Spleen (tissue), 11 donors: ENCODE measurements around the gene NCK2. TPM values are rescaled to one million over a fixed set of nuclear protein-coding genes. Genes with fewer than 3 reads are reported as not detected.

Experiments used
- DNase-seq: peaks from one replicate; pipeline ENCODE4 v3.0.0-alpha.2; 2020
- H3K27ac ChIP-seq, 8 donors: fragments of 200-600 bp; sonication (generic) in 7 of 8; 1 replicate in 4 of 8; 2 replicates in 4 of 8; pipeline versions ENCODE4 v1.5.0 to v1.8.0; 2016 to 2021; ENCODE audit warnings: inconsistent platforms in 4 of 8, mild to moderate bottlenecking in 4 of 8, moderate library complexity in 1 of 8
- H3K27me3 ChIP-seq, 7 donors: fragments of 200-600 bp; sonication (generic) in 6 of 7; replicated peaks in 1 of 7; 1 replicate in 4 of 7; 2 replicates in 3 of 7; pipeline versions ENCODE4 v1.5.0 to v1.8.0; 2016 to 2021; ENCODE audit warnings: inconsistent platforms in 3 of 7, mild to moderate bottlenecking in 1 of 7
- H3K36me3 ChIP-seq, 6 donors: fragments of 200-600 bp; sonication (generic) in 5 of 6; 1 replicate in 4 of 6; 2 replicates in 2 of 6; pipeline versions ENCODE4 v1.5.0 to v1.8.0; 2016 to 2021; ENCODE audit warnings: inconsistent platforms in 2 of 6
- H3K4me1 ChIP-seq, 6 donors: fragments of 200-600 bp; sonication (generic) in 5 of 6; 1 replicate in 3 of 6; 2 replicates in 3 of 6; pipeline versions ENCODE4 v1.5.0 to v1.8.0; 2016 to 2021; ENCODE audit warnings: inconsistent platforms in 3 of 6
- H3K4me3 ChIP-seq, 8 donors: fragments of 200-600 bp; sonication (generic) in 7 of 8; 1 replicate in 4 of 8; 2 replicates in 4 of 8; pipeline versions ENCODE4 v1.5.0 to v1.8.0; 2016 to 2021; ENCODE audit warnings: inconsistent platforms in 4 of 8, mild to moderate bottlenecking in 4 of 8, moderate library complexity in 2 of 8
- H3K9me3 ChIP-seq, 8 donors: fragments of 200-600 bp; sonication (generic) in 7 of 8; 1 replicate in 4 of 8; 2 replicates in 4 of 8; pipeline versions ENCODE4 v1.5.0 to v1.8.0; 2016 to 2021; ENCODE audit warnings: inconsistent platforms in 4 of 8
- POLR2A ChIP-seq, 3 donors: fragments of 450-650 bp; IDR thresholded peaks; one replicate each; pipeline ENCODE4 v1.5.1; 2017; ENCODE audit warnings: antibody characterized with exemption in 3 of 3, mild to moderate bottlenecking in 1 of 3
- POLR2AphosphoS5 ChIP-seq, 3 donors: sonication (generic); formaldehyde crosslinking; IDR thresholded peaks; one replicate each; pipeline ENCODE4 v1.5.1; 2017; ENCODE audit warnings: antibody characterized with exemption in 3 of 3
- WGBS, 5 donors: extraction: QIAGEN DNeasy Blood & Tissue Kit in 3 of 5; methylation state at CpG; one replicate each; pipeline versions ENCODE4 v1.1.5 to v1.1.7; 2013 to 2018; 5-methylcytosine and 5-hydroxymethylcytosine counted together
- intact Hi-C: fragments of 100-400 bp; cut with DNase I; formaldehyde crosslinking; loops from one replicate; pipeline ENCODE4 v1.15.0; 2023; ENCODE audit warnings: low total_unique reads
- polyA plus RNA-seq, 3 donors: library from polyadenylated mRNA; stranded (reverse); fragments of 200-250 nt; gene quantifications; one replicate each; pipeline ENCODE4 v1.2.1, GENCODE V29; 2013
- total RNA-seq, 7 donors: library from RNA; depleted of rRNA in 3 of 7; stranded (reverse); fragments of >200 nt in 3 of 7; fragmentation: NEBNext Ultra II Directional in 4 of 7; extraction: Animal tissue kit (Norgen Biotek cat#: 25700) in 4 of 7; gene quantifications; one replicate each; pipeline versions ENCODE4 v1.1.0 to v1.2.1, GENCODE V29; 2016 to 2021
- TF ChIP-seq, protein P1 (sequence below), 11 experiments: fragments of 200-600 bp in 7 of 11; fragments of 450-650 bp in 4 of 11; sonication (generic) in 4 of 11; IDR thresholded peaks in 8 of 11; conservative IDR thresholded peaks in 3 of 11; 1 replicate in 7 of 11; 2 replicates in 4 of 11; pipeline versions ENCODE4 v1.4.0 to v1.8.0; 2016 to 2021; ENCODE audit warnings: antibody characterized with exemption in 11 of 11, inconsistent platforms in 4 of 11, mild to moderate bottlenecking in 1 of 11
- donor health status: healthy with polysubstance abuse.
- donor health status: DM: no; HTN: no; CAD: no; lungs with moderate emphysema.
- donor health status: DM: no; HTN: no; CAD: no.
- donor health status: Bipolar disorder and iron deficiency.
- donor health status: healthy.
- donor health status: DM: no; HTN: no; CAD: no.
- donor health status: DM: yes; HTN: yes; CAD: no.

Gene NCK2
- total and polyA plus RNA-seq, 10 donors = 21.5 to 106 (median 62.6) TPM

DNA sequence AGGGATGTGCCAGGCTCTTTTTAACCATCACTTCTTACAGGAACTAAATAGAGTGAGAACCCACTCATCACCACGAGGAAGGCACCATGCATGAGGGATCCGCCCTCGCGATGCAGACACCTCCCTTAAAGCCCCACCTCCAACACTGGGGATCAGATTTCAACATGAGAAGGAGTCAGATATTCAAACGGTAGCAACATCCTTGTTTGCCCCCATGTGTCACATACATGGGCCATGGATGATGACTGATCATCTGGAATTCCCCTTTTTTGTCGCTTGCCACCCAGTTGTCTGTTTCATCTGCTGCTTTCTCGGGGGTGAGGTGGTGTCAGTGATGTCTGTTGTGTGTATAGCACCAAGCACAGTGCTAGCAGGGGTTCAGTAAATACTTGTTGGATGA is 57.9 kb downstream of the NCK2 start:
- 27 to 50% (median 40%) methylated on average over 7 of the region's 7 CpGs for WGBS, 5 donors
- TF ChIP-seq, protein P1, sequence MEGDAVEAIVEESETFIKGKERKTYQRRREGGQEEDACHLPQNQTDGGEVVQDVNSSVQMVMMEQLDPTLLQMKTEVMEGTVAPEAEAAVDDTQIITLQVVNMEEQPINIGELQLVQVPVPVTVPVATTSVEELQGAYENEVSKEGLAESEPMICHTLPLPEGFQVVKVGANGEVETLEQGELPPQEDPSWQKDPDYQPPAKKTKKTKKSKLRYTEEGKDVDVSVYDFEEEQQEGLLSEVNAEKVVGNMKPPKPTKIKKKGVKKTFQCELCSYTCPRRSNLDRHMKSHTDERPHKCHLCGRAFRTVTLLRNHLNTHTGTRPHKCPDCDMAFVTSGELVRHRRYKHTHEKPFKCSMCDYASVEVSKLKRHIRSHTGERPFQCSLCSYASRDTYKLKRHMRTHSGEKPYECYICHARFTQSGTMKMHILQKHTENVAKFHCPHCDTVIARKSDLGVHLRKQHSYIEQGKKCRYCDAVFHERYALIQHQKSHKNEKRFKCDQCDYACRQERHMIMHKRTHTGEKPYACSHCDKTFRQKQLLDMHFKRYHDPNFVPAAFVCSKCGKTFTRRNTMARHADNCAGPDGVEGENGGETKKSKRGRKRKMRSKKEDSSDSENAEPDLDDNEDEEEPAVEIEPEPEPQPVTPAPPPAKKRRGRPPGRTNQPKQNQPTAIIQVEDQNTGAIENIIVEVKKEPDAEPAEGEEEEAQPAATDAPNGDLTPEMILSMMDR (IDR thresholded peaks at IDR 0.05 in 8 of 11, conservative IDR thresholded peaks at IDR 0.05 in 3 of 11) = no peak
- TF ChIP-seq POLR2AphosphoS5 (IDR thresholded peaks at IDR 0.05) = peak in 1 of 3 donors; percentile 67
- Histone ChIP-seq H3K36me3 (peaks cover 0 to 3% (median 0%) of the 10 kb centered on the region in 6 donors), H3K4me1 (peaks cover 71 to 98% (median 94%) of the 10 kb centered on the region in 6 donors), H3K27me3 (no peaks in the 10 kb centered on the region), H3K9me3 (no peaks in the 10 kb centered on the region), H3K27ac (peak overlapping the region; percentile 26 to 93 (median 89)), H3K4me3 (peak overlapping the region in 1 of 8 donors; percentile 33)
- intact Hi-C loops = no loop called here
- peak; percentile 87 for DNase-seq

DNA sequence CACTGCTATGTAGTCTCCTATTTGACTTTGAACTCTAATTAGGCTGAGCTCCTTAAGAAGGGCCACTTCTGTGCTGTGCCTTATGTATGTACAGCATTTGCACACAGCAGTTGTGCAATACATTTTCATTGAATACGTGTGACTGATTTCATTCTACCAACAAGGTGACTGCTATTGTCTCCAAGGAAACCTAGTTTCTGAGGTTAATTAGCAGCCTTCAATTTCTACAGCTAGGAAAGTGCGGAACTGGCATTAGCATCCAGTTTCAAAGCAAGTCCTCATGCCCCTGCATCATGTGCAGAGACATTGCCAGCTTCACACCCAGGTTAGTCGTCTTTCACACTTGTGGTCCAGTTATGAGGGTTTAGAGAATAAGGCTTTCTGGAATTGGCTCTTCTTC is 58.6 kb downstream of the NCK2 start:
- WGBS, 5 donors = 57 to 75% (median 62%) methylated on average over 3 of the region's 3 CpGs
- peaks cover 64 to 97% (median 91%) of the 10 kb centered on the region in 6 donors for H3K4me1 ChIP-seq
- no peaks in the 10 kb centered on the region for H3K27me3 ChIP-seq

DNA sequence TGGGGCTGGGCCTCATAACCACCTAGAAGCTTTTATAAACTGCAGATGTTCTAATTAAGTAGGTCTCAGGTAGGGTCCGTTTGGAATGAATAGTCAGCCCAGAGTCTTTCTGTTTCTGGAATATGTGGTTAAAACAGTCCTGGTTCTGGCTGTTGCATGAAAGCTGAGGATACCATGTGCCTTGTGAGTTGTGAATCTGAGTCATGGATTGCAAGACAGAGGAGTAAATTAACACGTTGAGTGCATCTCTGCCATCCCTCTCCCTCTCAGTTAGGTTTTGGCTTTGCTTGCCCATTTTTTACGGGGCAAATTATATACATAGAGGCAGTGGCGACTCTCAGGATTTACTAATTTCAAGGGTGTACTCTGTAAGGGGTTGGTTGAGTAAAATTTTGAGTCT is 59.1 kb downstream of the NCK2 start:
- no peak for DNase-seq
- H3K27ac ChIP-seq = peak overlapping the region in 6 of 8 donors; percentile 47 to 93 (median 92)
- H3K9me3 ChIP-seq = no peaks in the 10 kb centered on the region
- H3K27me3 ChIP-seq = no peaks in the 10 kb centered on the region
- H3K36me3 ChIP-seq = peaks cover 0 to 3% (median 0%) of the 10 kb centered on the region in 6 donors
- intact Hi-C loops = no loop called here
- TF ChIP-seq, protein P1 (IDR thresholded peaks at IDR 0.05 in 8 of 11, conservative IDR thresholded peaks at IDR 0.05 in 3 of 11) = no peak
- TF ChIP-seq POLR2AphosphoS5 (IDR thresholded peaks at IDR 0.05) = no peak
- TF ChIP-seq POLR2A (IDR thresholded peaks at IDR 0.05) = no peak
- H3K4me3 ChIP-seq = no peak overlapping the region
- peaks cover 61 to 97% (median 92%) of the 10 kb centered on the region in 6 donors for H3K4me1 ChIP-seq
- 74 to 85% (median 81%) methylated on average over 4 of the region's 4 CpGs for WGBS, 5 donors

More for the DNA sequence above, 58.6 kb downstream of the NCK2 start:
- intact Hi-C loops = no loop called here
- TF ChIP-seq, protein P1 (IDR thresholded peaks at IDR 0.05 in 8 of 11, conservative IDR thresholded peaks at IDR 0.05 in 3 of 11) = no peak
- TF ChIP-seq POLR2A (IDR thresholded peaks at IDR 0.05) = no peak
- TF ChIP-seq POLR2AphosphoS5 (IDR thresholded peaks at IDR 0.05) = no peak
- Histone ChIP-seq H3K4me3 (peak overlapping the region in 1 of 8 donors; percentile 33), H3K36me3 (peaks cover 0 to 3% (median 0%) of the 10 kb centered on the region in 6 donors), H3K27ac (peak overlapping the region; percentile 26 to 93 (median 77)), H3K9me3 (no peaks in the 10 kb centered on the region)
- no peak for DNase-seq

DNA sequence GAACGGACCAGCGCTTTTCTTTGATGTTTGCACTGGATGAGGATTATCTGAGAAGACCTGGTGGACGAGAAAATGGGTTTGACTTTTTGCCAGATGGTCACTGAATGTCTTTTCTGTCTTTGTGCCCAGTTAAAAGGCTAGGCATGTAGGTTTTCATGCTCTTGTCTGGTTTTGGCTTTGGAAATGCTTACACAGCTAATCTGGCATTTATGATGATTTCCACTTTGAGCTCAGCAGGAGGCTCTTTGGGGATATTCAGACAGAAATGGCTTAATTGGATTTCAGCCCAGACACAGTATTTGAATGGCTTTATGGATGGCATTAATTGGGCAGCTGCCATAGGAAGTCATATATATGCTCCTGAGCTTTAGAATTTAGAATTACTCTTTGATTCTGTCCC is 59.6 kb downstream of the NCK2 start:
- 75 to 85% (median 80%) methylated on average over 3 of the region's 3 CpGs for WGBS, 5 donors
- intact Hi-C loops = no loop called here
- H3K4me1 ChIP-seq = peaks cover 57 to 97% (median 92%) of the 10 kb centered on the region in 6 donors
- H3K27ac ChIP-seq = peak overlapping the region in 7 of 8 donors; percentile 7 to 93 (median 91)
- no peak for TF ChIP-seq POLR2AphosphoS5 (IDR thresholded peaks at IDR 0.05)
- TF ChIP-seq, protein P1 (IDR thresholded peaks at IDR 0.05 in 8 of 11, conservative IDR thresholded peaks at IDR 0.05 in 3 of 11) = no peak
- TF ChIP-seq POLR2A (IDR thresholded peaks at IDR 0.05) = no peak
- no peak for DNase-seq
- peaks cover 0 to 3% (median 0%) of the 10 kb centered on the region in 6 donors for H3K36me3 ChIP-seq
- no peaks in the 10 kb centered on the region for H3K27me3 ChIP-seq
- no peaks in the 10 kb centered on the region for H3K9me3 ChIP-seq
- H3K4me3 ChIP-seq = no peak overlapping the region
